ENCODE results near the gene FBXO22. TPM values are rescaled to one million over a fixed set of nuclear protein-coding genes. Genes with fewer than 3 reads are reported as not detected.

The FBXO22 gene
- polyA plus RNA-seq (2012; rRNA removed) = 34.4 and 34.8 TPM in 2 replicates
- polyA plus RNA-seq (2012; cell fraction: cytosol; rRNA removed) = 29.4 and 34.8 TPM in 2 replicates
- polyA plus RNA-seq (2012; cell fraction: nucleus; rRNA removed) = 42.9 and 49.1 TPM in 2 replicates

- H3K27me3 ChIP-seq (ENCODE audit: insufficient read depth) = no peaks in the 10 kb centered on the region
- H3K9me3 ChIP-seq = no peaks in the 10 kb centered on the region
- peaks cover 10 to 16% of the 10 kb centered on the region in 2 experiments; a peak in 3 of 4 replicates for H3K4me1 ChIP-seq (ENCODE audit: control insufficient read depth in 1 of 2, insufficient read depth in 2 of 2, low read depth in 1 of 2, low read length in 1 of 2)
- 3% methylated on average over 23 of the region's 63 CpGs for WGBS (ENCODE audit: low lambda C conversion rate)
- H3K4me3 ChIP-seq (ENCODE audit: low read depth in 2 of 2, low read length in 1 of 2) = peak within 1 kb of the TSS; percentile 90 to 98
- peak within 1 kb of the TSS; percentile 85 for H2AFZ ChIP-seq (ENCODE audit: low read depth)
- CTCF ChIA-PET = interaction anchor here (1.3 to 1.4 kb wide), 2 partner anchors 20 to 235 kb away, joined by 3 to 4 read pairs; no protein-coding TSS in a partner anchor
- H3K9me2 ChIP-seq = no peaks in the 10 kb centered on the region
- H3F3A ChIP-seq (replicated peaks; ENCODE audit: insufficient read depth) = peaks cover 16% of the 10 kb centered on the region
- TF ChIP-seq RCOR1 (IDR thresholded peaks at IDR 0.05; ENCODE audit: low read length) (peak; percentile 54), RFX5 (IDR thresholded peaks at IDR 0.05; ENCODE audit: low read length) (no peak), SIN3A (IDR thresholded peaks at IDR 0.05; ENCODE audit: borderline replicate concordance, low read depth, low read length) (peak; percentile 77; the same call in 1 of the 2 replicates), MAX (IDR thresholded peaks at IDR 0.05; ENCODE audit: low read depth) (peak; percentile 72), USF1 (IDR thresholded peaks at IDR 0.05; ENCODE audit: borderline replicate concordance, low read depth) (no peak; the same call in 1 of the 2 replicates), RAD21 (IDR thresholded peaks at IDR 0.05; ENCODE audit: low read length) (no peak), YY1 (IDR thresholded peaks at IDR 0.05; ENCODE audit: low read depth) (peak; percentile 54; the same call in 1 of the 2 replicates), NRF1 (IDR thresholded peaks at IDR 0.05; ENCODE audit: low read depth, low read length) (peak; percentile 66), GABPA (IDR thresholded peaks at IDR 0.05; ENCODE audit: low read depth) (peak; percentile 89), TAF1 (IDR thresholded peaks at IDR 0.05; ENCODE audit: borderline replicate concordance, low read depth, low read length) (peak; percentile 88), GATA2 (CRISPR knock-in tag; IDR thresholded peaks at IDR 0.05) (no peak), PBX3 (IDR thresholded peaks at IDR 0.05) (peak; percentile 43), REST (IDR thresholded peaks at IDR 0.05; ENCODE audit: low read depth, low read length) (0 out of 2 replicates have a peak, but pooled peaks have one; percentile 30), EP300 (IDR thresholded peaks at IDR 0.05; ENCODE audit: borderline replicate concordance in 1 of 2, low read depth in 1 of 2, low read length in 1 of 2) (peak in 1 of 2 experiments; percentile 36; a peak in 1 of 4 replicates), ELF1 (IDR thresholded peaks at IDR 0.05) (peak; percentile 86), TCF12 (IDR thresholded peaks at IDR 0.05) (peak; percentile 26; the same call in 1 of the 2 replicates), CHD2 (IDR thresholded peaks at IDR 0.05; ENCODE audit: low read length, partially characterized antibody) (peak; percentile 74), MXI1 (IDR thresholded peaks at IDR 0.05; ENCODE audit: low read depth, low read length) (peak; percentile 81), FOXM1 (IDR thresholded peaks at IDR 0.05; ENCODE audit: low read depth) (no peak), JUND (IDR thresholded peaks at IDR 0.05) (peak; percentile 29; the same call in 1 of the 2 replicates), ZBTB33 (IDR thresholded peaks at IDR 0.05; ENCODE audit: borderline replicate concordance, low read depth) (peak; percentile 28; the same call in 1 of the 2 replicates), POLR2AphosphoS5 (IDR thresholded peaks at IDR 0.05; ENCODE audit: low read depth, low read length) (peak; percentile 95)
- peaks cover 43 to 48% of the 10 kb centered on the region in 2 experiments for H3K36me3 ChIP-seq (replicated peaks in 1 of 2; ENCODE audit: control insufficient read depth in 1 of 2, insufficient read depth in 2 of 2, low read length in 1 of 2)
- no peaks in the 10 kb centered on the region; the same call in 1 of the 2 replicates for H4K20me1 ChIP-seq (ENCODE audit: insufficient read depth)
- H3K4me2 ChIP-seq = peak within 1 kb of the TSS; percentile 93
- peak within 1 kb of the TSS; percentile 79 to 89 for H3K27ac ChIP-seq (ENCODE audit: low read depth in 2 of 2, low read length in 1 of 2)
- peaks cover 51% of the 10 kb centered on the region for H3K79me2 ChIP-seq (ENCODE audit: insufficient read depth)
- peak; percentile 91 for DNase-seq
- POLR2A ChIA-PET = interaction anchor here (1.5 kb wide), 1 partner anchor 60 kb away, joined by 3 read pairs; the partner anchor contains the start of gene UBE2Q2
- peak within 1 kb of the TSS; percentile 85 for H3K9ac ChIP-seq
Observed at GRCh38 chr15:75903331-75904239, at the start of gene FBXO22. TSS of gene FBXO22 (plus strand) at chr15:75903878. CDS start at chr15:75903964, 86 bp downstream.

Measured in SK-N-SH (cell line).